Activated CD8-positive, alpha-beta memory T cell treated with anti-CD3 and anti-CD28 coated beads, Interleukin-2, amount 50 U/mL, for 48 hours (primary cell): Measurements from ENCODE around the gene OR12D3.
"Not testable (repeated sequence)": the region's sequence is repeated elsewhere in the genome, so short reads cannot be mapped to it uniquely, and the experiment has no call there.

Experiments
- DNase-seq: peaks from one replicate; pipeline ENCODE4 v3.0.0-alpha.2; 2020

OR12D3 gene

DNA sequence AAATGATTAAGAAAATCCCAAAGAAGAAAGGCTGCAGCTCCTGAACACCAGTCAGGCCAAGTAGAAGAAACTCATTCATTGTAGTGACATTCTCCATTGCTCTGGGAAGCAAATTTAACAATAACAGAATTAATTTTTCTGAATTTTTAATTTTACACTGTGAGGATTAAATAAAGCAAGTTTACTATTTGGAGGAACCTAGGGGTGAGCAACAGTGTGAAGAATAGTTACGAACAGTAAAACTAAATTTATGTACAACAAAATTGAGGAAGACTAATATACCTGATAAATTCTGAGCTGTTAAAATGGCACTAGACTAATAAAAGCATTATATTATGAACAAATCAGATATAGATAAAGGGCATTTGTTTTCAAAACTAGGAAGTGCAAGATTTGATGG, at the start of gene OR12D3:
TSS of gene OR12D3 (minus strand) at position 101 of the 400 bp plus-strand sequence. CDS start at position 97, 4 bp downstream.
- no peak for DNase-seq

DNA sequence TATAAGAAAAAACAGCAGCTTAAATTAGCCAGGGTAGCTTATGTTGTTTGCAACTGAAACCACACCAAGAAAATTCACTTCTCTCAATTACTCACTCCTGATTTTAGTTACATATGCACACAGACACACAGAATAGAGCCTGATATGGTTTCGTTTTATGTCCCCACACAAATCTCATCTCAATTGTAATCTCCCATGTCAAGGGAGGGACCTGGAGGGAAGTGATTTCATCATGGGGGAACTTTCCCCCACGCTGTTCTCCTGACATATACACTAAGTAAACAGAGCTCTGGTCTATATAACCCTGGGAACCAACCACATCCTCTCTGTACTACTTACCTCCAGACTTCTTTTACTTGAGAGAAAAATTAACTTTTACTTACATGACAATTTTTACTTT, 49.5 kb upstream of the OR12D3 start:
- DNase-seq, result no peak

- DNase-seq, result no peak
Observed at GRCh38 chr6:29424168-29424567, 49.1 kb upstream of the OR12D3 start.

DNA sequence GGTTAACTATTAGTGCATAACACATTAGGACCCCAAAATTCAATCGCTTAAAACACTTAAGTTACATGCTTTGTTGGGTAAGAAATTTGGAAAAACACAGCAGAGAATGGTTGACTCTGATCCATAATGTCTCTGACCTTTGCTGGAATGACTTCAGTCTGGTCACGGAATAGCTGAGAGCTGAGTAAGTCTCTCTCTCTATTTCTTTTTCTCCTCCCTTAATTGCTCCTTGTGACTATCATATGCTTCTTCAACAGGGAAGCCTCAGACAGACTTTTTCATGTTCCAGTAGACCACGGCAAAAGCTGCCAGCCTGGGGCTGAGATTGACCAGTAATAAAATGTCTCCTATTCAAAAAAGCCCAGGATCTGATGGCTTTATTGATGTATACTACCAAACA, 44.4 kb upstream of the OR12D3 start:
- DNase-seq, result no peak

- DNase-seq, result no peak
Observed at GRCh38 chr6:29414588-29414987, 39.5 kb upstream of the OR12D3 start, which contains the start of gene OR12D1. Gene OR12D1, plus strand, starts transcription at chr6:29414928.

DNA sequence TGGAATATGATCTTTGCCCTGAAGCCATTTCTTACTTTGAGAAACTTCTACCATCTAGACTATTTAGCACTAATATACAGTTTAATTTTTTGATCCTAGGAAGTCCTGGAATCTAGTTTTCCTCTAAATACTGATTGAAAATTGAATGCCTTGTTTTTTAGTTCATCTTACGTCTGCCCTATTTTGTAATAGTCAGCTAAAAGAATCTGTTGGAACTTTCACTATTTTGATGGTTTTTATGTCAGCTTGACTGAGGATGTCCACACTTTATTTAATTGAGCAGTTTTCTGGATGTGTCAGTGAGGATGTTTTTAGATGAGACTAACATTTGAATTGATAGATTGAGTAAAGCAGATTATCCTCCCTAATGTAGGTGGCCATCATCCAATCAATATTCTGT, 28.7 kb upstream of the OR12D3 start:
- DNase-seq, result no peak

- no peak for DNase-seq
Observed at GRCh38 chr6:29399525-29399924, 24.4 kb upstream of the OR12D3 start.

DNA sequence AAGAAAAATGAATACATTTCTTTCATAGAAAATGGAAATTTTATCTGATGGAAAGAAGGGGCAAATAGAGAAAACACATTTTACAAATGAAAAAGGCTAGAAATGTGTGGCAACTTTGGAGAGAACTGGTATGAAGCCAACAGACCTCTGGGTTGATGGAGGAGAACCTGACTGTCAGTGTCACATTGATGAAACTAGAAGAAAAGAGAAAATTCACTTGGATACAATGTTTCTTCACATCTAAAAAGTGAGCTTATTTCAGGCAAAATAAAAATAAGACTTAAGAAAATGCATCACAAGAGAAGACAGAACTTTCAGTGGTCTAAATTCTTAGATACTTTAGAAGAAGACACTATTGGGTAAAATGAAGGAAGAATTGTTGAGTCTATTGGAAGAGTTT, 20.2 kb upstream of the OR12D3 start, which contains the start of gene OR12D2:
TSS of gene OR12D2 (plus strand) at position 301 of the 400 bp plus-strand sequence. CDS start 1,069 bp downstream, outside the sequence.
- DNase-seq, result no peak

DNA sequence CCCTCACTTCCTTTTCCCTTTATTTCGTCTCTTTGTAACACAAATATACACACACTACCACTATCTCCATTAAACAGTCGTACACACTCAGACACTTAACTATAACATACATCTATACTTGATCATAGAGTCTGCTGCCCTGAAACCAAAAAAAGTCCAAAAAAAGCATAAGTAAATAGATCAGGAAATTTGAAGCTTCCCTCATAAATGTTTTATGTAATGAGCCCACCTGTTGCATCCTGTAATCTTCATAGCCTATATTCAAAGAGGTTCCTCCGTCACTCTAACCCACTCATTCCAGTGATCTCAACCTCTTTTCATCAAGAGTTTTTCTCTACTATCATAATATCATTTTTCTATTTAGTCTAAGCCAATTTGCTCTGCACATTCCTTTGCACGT, 13.4 kb upstream of the OR12D3 start:
- no peak for DNase-seq

DNA sequence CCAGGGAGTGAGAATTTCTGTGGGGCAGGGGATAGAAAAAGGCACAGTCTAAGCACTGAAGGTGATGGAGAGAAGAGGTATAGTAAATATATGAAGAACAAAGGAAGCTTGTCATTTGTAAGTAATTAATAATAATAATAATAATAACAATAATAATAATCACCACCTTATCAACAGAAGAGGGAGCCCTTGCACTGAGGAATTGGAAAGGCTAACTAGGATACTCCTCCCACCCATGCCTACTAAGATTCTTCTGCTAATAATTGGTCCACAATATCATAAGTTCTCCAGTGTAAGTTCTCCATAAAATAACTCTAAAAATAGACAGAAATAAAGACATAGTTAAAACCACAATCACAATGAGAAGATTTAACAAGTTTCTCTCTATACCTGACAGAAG, 912 bp upstream of the OR12D3 start:
- DNase-seq, result no peak

DNA sequence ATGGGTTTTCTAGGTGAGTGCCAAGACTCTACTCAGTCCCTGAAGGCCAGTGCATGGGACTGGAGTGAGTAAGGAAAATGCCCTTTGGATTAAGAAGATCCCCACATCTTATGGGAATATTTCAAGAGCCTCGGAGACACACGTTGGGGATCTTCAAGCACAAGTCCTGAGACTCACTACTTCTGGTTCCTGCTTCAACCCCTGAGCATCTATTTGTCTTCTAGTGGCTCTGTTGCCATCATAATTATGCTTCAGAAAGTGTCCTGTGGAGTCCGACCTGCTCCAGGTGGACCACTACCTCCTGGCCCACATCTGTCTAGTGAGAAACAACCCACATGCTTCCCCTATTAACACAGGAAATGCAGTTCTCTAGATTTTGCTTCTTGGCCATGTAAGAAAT, 6.3 kb downstream of the OR12D3 start, which contains the start of gene OR5V1:
TSS of gene OR5V1 (minus strand) at position 101 of the 400 bp plus-strand sequence. CDS start 12,670 bp downstream, outside the sequence.
- no peak for DNase-seq

GRCh38 chr6:29355603-29356002, 19.5 kb downstream of the OR12D3 start:
- DNase-seq, result no peak

DNA sequence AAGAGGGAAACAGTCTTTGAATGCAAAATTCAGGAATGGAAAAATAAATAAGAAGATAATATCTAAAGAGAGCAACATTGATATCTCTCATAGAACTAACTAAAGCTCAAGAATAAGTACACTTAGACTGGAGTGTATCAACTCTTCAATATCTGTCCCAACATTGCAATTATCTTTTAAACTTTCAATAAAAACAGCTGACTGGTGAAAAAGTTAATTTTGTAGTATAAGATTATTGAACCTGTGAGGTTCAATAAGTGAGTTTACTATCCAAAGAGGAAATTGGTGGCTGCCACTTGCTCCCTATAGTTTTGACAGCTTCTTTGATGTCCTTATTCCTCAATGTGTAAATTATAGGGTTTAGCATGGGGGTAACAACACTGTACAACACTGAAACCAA, 20.1 kb downstream of the OR12D3 start:
- no peak for DNase-seq

DNA sequence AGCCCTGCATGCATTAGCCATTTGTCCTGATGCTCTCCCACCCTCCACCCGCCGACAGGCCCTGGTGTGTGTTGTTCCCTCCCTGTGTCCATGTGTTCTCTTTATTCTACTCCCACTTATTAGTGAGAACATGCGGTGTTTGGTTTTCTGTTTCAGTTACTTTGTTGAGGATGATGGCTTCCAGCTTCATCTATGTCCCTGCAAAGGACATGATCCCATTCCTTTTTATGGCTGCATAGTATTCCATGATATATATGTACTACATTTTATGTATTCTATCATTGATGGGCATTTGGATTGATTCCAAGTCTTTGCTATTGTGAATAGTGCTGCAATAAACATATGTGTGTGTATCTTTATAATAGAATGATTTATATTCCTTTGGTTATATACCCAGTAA, 25.7 kb downstream of the OR12D3 start:
- DNase-seq, result not testable (repeated sequence)

DNA sequence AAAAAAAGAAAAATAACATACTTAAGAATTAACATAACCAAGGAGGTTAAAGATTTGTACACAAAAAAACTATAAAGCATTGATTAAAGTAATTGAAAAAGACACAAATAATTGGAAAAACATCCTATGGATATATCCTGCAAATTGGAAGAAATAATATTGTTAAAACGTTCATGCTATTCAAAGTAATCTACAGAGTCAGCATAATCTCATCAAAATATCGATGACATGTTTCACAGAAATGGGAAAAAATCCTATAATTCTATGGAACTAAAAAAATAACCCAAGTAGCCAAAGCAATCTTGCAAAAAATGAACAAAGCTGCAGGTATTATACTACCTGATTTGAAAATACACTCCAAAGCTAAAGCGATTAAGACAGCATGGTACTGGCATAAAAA, 29.7 kb downstream of the OR12D3 start:
- no peak for DNase-seq

DNA sequence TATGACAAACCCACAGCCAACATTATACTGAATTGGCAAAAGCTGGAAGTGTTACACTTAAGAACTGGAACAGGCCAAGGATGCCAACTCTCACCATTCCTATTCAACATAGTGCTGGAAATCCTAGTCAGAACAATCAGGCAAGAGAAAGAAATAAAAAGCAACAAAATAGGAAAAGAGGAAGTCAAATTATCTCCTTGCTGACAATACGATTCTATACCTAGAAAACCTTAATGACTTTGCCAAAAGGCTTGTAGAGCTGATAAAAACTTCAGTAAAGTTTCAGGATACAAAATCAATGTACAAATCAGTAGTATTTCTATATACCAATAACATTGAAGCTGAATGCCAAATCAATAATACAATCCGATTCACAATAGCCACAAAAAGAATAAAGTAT, 38.8 kb downstream of the OR12D3 start:
- DNase-seq, result no peak

DNA sequence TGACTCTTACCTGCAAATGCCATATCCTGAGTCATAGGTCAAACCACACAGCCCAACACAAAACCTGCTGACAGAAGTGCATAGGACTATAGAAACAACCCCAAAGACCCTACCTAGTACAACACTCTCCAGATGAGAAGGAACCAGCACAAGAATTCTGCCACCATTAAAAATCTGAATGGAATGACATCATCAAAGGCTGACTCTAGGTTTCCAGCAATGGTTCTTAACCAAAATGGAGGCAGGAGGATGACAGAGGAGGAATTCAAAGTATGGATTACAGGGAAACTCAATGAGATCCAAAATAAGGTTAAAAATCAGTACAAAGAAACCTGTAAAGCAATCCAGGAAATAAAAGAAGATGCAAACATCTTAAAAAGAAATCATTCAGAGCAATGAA, 42.4 kb downstream of the OR12D3 start:
- no peak for DNase-seq

- no peak for DNase-seq
Observed at GRCh38 chr6:29325777-29326176, 49.3 kb downstream of the OR12D3 start.
